Neural crest cell (in vitro differentiated cells): ENCODE data around the gene PARVB. TPM values are rescaled to one million over a fixed set of nuclear protein-coding genes. Genes with fewer than 3 reads are reported as not detected.
"Not testable (repeated sequence)": the region's sequence is repeated elsewhere in the genome, so short reads cannot be mapped to it uniquely, and the experiment has no call there.

Source experiments
- DNase-seq: peaks from one replicate; pipeline ENCODE4 v3.0.0; 2021; ENCODE audit warnings: low read depth, mixed read lengths, low spot score
- H3K27ac Mint-ChIP-seq: one replicate; pipeline ENCODE4 v1.8.0; 2021; ENCODE audit warnings: mild to moderate bottlenecking, mixed read lengths; ENCODE audit not compliant: unreplicated experiment
- H3K27me3 Mint-ChIP-seq: 2 replicates; pipeline ENCODE4 v1.8.0; 2021; ENCODE audit warnings: low read depth, mild to moderate bottlenecking, mixed read lengths
- H3K36me3 Mint-ChIP-seq: 2 replicates; pipeline ENCODE4 v1.8.0; 2021; ENCODE audit warnings: low read depth, mild to moderate bottlenecking, mixed read lengths
- H3K4me1 Mint-ChIP-seq: 2 replicates; pipeline ENCODE4 v1.8.0; 2021; ENCODE audit warnings: mixed read lengths
- H3K4me3 Mint-ChIP-seq: one replicate; pipeline ENCODE4 v1.8.0; 2021; ENCODE audit warnings: mild to moderate bottlenecking, mixed read lengths
- H3K9me3 Mint-ChIP-seq: 2 replicates; pipeline ENCODE4 v1.8.0; 2021; ENCODE audit warnings: mixed read lengths
- CTCF ChIP-seq: fragments of 200-600 bp; sonication (generic); conservative IDR thresholded peaks from 2 replicates; pipeline ENCODE4 v1.5.0; 2021; ENCODE audit warnings: antibody characterized with exemption, mild to moderate bottlenecking
- total RNA-seq: library from RNA; stranded (reverse); gene quantifications from 2 replicates; pipeline ENCODE4 v1.2.1, GENCODE V29; 2021

Gene PARVB
- total RNA-seq, 1 donor from 2014 or later: 21.8 TPM

- no peak for DNase-seq
- Mint-ChIP-seq H3K4me3 (no peak overlapping the region), H3K9me3 (no peaks in the 10 kb centered on the region), H3K27ac (no peak overlapping the region), H3K4me1 (peaks cover 36% of the 10 kb centered on the region), H3K36me3 (no peaks in the 10 kb centered on the region), H3K27me3 (no peaks in the 10 kb centered on the region)
- TF ChIP-seq CTCF: no peak
Observed at GRCh38 chr22:44050766-44051355, 26.8 kb downstream of the PARVB start.

GRCh38 chr22:44051358-44051757, 27.3 kb downstream of the PARVB start:
- no peak for DNase-seq
- Mint-ChIP-seq H3K4me3 (no peak overlapping the region), H3K36me3 (no peaks in the 10 kb centered on the region), H3K27me3 (no peaks in the 10 kb centered on the region), H3K9me3 (no peaks in the 10 kb centered on the region), H3K4me1 (peaks cover 36% of the 10 kb centered on the region), H3K27ac (no peak overlapping the region)
- no peak for TF ChIP-seq CTCF

GRCh38 chr22:44051961-44052360, 27.9 kb downstream of the PARVB start:
- Mint-ChIP-seq H3K36me3 (no peaks in the 10 kb centered on the region), H3K4me3 (no peak overlapping the region), H3K4me1 (peaks cover 36% of the 10 kb centered on the region), H3K27ac (peak overlapping the region; percentile 6), H3K27me3 (no peaks in the 10 kb centered on the region), H3K9me3 (no peaks in the 10 kb centered on the region)
- DNase-seq: no peak
- no peak for TF ChIP-seq CTCF

- Mint-ChIP-seq H3K27ac (no peak overlapping the region), H3K36me3 (no peaks in the 10 kb centered on the region), H3K27me3 (no peaks in the 10 kb centered on the region), H3K4me1 (peaks cover 17% of the 10 kb centered on the region), H3K9me3 (no peaks in the 10 kb centered on the region), H3K4me3 (no peak overlapping the region)
- no peak for TF ChIP-seq CTCF
- no peak for DNase-seq
Observed at GRCh38 chr22:44055805-44056204, 31.7 kb downstream of the PARVB start.

- not testable (repeated sequence) for DNase-seq, H3K4me1 Mint-ChIP-seq, H3K27ac Mint-ChIP-seq, H3K4me3 Mint-ChIP-seq, H3K36me3 Mint-ChIP-seq, H3K27me3 Mint-ChIP-seq, H3K9me3 Mint-ChIP-seq
Observed at GRCh38 chr22:44056649-44057048, 32.5 kb downstream of the PARVB start.

DNA sequence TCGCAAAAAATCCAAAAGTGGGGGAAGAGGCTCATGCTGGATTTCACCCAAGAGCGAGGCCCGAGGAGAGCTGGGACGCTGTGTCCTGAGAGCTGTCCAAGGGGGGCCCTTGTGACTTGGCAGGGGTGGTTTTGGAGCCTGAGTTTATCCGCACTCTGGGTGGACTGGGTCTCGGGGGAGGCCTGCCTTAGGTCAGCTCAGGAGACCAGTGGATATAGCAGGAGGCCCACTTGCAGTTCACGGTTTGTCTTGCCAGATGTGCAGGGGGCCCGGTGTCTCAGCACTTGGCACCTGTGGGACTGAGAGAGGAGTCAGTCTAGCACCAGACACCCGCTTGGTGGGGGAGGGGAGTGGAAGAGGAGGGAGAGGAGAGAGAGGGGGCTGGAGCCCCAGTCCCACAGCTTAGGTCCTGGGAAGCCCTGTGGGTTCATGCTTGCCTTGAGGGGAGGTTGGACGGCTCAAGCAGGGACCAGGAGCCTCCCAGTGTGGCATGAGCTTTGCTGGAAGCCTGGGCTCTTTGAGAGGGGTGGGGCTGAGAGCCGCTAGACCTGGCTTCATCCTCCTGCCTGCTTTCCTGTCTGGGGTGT, 33.4 kb downstream of the PARVB start:
- Mint-ChIP-seq H3K27ac (peak overlapping the region; percentile 97), H3K4me3 (no peak overlapping the region), H3K36me3 (no peaks in the 10 kb centered on the region), H3K9me3 (no peaks in the 10 kb centered on the region), H3K4me1 (peaks cover under 1% of the 10 kb centered on the region), H3K27me3 (no peaks in the 10 kb centered on the region)
- TF ChIP-seq CTCF: no peak
- DNase-seq: no peak
